Astrocyte of the cerebellum (primary cell): ENCODE results near the gene COLEC12.

Experiments
- DNase-seq: peaks from one replicate; pipeline ENCODE4 v3.0.0-alpha.2; 2011; ENCODE audit warnings: low read depth
- H3K4me3 ChIP-seq: 2 replicates; pipeline ENCODE4 v1.5.1; 2011; ENCODE audit warnings: mild to moderate bottlenecking, low read depth, low read length, moderate library complexity
- in situ Hi-C: cut with HindIII; loops from 2 replicates; pipeline ENCODE4 v1.10.0; 2017; ENCODE audit warnings: low sequenced_read_pairs
- TF ChIP-seq, protein P1 (sequence below): IDR thresholded peaks from 2 replicates; pipeline ENCODE4 v1.5.1; 2012; ENCODE audit warnings: low read length, low read depth, moderate library complexity, mild to moderate bottlenecking; ENCODE audit errors: missing control alignments

The COLEC12 gene

DNA sequence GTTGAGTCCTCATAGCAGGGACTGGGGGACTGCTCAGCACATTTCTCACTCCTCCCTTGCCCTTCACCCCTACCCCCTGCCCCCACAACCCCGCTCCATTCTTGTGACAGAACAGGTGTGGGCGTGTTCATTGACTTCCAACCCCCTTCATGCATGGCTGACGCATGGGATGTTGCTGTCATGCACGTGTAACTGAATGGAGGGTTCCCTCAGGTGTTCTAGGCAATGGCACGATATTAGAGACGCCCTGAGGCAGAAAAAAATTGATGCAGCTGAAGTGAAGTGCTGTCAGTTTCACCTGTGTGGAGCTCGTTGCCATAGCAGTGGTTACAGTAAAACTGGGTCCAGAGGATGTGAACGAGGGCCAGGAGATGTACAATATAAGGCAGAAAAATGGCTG is 226.2 kb downstream of the COLEC12 start:
- DNase-seq = no peak
- TF ChIP-seq, protein P1, sequence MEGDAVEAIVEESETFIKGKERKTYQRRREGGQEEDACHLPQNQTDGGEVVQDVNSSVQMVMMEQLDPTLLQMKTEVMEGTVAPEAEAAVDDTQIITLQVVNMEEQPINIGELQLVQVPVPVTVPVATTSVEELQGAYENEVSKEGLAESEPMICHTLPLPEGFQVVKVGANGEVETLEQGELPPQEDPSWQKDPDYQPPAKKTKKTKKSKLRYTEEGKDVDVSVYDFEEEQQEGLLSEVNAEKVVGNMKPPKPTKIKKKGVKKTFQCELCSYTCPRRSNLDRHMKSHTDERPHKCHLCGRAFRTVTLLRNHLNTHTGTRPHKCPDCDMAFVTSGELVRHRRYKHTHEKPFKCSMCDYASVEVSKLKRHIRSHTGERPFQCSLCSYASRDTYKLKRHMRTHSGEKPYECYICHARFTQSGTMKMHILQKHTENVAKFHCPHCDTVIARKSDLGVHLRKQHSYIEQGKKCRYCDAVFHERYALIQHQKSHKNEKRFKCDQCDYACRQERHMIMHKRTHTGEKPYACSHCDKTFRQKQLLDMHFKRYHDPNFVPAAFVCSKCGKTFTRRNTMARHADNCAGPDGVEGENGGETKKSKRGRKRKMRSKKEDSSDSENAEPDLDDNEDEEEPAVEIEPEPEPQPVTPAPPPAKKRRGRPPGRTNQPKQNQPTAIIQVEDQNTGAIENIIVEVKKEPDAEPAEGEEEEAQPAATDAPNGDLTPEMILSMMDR = no peak
- in situ Hi-C loops = no loop called here
- H3K4me3 ChIP-seq = no peak overlapping the region

DNA sequence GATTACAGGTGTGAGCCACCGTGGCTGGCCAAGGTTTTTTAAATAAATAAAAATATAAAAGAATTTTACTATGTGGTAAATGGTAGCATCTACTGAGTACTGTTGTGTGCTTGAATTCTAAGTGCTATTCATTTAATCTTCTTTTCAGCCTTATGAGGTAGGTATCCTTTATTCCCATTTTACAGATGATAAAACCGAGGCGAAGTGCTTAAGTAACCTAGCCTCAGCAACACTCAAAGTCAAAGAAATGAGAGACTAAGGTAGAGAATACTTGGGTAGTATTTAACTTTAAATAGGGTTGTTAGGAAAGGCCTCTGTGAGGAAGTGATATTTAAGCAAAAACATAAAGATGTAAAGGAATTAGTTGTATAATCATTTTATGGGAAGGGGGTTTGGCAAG is 227.0 kb downstream of the COLEC12 start:
- no peak overlapping the region for H3K4me3 ChIP-seq
- DNase-seq = no peak
- TF ChIP-seq, protein P1 = no peak
- in situ Hi-C loops = no loop called here

GRCh38 chr18:272650-273049 is 227.9 kb downstream of the COLEC12 start:
- TF ChIP-seq, protein P1 = no peak
- DNase-seq = no peak
- no peak overlapping the region for H3K4me3 ChIP-seq
- in situ Hi-C loops = no loop called here

- in situ Hi-C loops = no loop called here
- H3K4me3 ChIP-seq = no peak overlapping the region
- TF ChIP-seq, protein P1 = no peak
- DNase-seq = no peak
These were observed 230.9 kb downstream of the COLEC12 start for GRCh38 chr18:269480-270095.

DNA sequence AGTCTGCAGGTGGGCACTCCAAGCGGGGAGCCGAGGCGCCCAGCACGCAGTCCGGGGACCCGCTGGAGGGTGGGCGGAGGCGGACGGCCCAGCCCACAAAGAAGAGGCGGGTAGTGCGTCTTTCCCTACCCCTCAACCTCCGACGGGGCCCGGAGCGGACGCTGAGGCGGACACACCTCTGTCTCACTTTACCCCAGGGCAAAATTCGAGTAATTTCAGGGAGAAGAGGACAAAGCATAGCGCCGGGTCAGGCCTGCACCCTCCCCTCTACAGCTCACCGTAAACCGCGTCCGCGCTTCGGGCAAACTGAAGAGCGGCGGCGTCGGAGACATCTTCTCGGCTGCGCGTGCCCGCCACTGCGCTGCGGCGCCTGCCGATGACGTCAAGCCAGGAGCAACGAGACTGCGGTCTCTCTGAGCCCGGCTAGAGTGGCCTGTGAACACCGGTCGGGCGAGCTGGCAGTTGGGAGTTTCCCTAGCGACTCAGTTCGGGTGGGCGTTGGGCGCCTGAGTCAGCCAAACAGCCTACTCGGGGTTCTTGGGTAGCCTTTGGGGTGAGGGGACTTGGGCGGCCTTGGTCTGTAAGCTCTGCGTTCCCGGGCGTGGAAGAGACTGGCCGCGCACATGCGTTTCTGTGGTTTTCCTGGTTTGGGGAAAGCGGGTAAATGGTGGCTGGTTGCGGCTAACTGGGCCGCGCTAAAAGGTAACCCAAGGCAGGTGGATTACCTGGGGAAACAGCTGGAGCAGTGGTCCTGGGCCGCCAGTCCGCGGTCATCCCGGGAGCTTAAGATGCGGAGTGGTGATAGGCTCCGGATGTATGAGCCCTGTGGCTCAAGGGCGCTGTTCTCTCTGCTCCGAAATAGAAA is 232.6 kb downstream of the COLEC12 start, which contains the start of gene THOC1:
Gene THOC1 (minus strand): TSS at position 360 of the 865 bp plus-strand sequence. CDS start 28 bp downstream, at position 332.
- peak within 1 kb of the TSS; percentile 70 for H3K4me3 ChIP-seq
- peak; percentile 73 for DNase-seq
- in situ Hi-C loops = no loop called here
- TF ChIP-seq, protein P1 = no peak

DNA sequence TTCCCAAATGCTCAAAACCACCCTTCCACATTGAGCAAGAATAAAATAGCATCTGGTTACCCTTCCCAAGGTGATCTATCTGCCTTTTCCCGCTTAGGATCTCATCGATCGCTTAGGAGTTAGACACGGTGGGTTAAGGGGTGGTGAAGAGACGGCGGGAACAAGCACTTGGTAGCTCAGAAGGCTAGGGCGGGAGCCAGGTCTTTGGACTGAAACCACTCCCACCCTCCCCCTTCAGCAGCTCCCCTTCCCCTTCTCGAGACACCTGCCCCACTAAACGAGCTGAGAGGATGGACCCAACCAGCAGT is 233.2 kb downstream of the COLEC12 start:
- peak overlapping the region; percentile 70 for H3K4me3 ChIP-seq
- in situ Hi-C loops = no loop called here
- DNase-seq = no peak
- TF ChIP-seq, protein P1 = no peak
